Activated naive CD4-positive, alpha-beta T cell (primary cell): Measurements from ENCODE around the gene KCNA1.
"Not testable (repeated sequence)": the region's sequence is repeated elsewhere in the genome, so short reads cannot be mapped to it uniquely, and the experiment has no call there.

Source experiments
- DNase-seq, 4 experiments: peaks; one replicate each; lab custom pipeline; 2025; lab: John Stamatoyannopoulos, UW

KCNA1 gene

DNA sequence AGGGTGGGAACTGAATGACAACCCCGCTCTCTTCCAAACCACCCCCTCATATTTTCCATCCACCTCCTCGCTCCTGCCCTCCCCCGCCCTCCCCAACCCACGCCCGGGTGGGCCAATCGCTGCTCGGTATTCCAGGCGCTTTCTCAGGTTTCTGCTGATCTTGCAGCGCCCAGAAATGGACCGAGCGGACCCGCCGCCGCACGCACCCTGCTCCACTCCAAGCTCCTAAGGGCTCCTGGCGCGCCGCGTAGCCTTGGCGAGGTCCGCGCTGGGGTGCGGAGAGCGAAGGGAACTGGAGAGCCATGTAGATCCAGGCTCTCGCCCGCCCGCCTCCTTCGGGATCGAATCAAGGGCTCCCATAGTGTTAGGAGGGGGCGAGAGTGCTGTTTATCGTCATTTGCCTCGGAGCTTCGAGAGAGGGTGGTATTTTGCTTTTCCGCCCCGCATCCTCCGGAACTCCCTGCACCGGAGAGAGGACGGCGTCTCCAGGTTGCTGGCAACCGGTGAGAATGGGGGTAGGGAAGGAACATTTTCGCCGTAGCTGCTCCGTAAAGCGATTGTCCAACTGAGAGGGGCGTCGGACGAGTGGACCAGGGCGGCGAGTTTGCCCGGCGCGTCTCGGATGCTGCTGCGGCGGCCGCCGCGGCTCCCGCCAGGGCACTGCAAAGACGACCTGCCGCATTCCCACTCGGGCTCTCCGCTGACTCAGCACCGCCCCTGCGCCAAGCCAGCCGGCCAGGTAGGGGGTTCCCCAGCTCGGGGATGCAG is at the start of gene KCNA1:
Gene KCNA1, plus strand, starts transcription at position 172 of the 768 bp plus-strand sequence. CDS start 1,474 bp downstream, outside the sequence.
- DNase-seq, result no peak

DNA sequence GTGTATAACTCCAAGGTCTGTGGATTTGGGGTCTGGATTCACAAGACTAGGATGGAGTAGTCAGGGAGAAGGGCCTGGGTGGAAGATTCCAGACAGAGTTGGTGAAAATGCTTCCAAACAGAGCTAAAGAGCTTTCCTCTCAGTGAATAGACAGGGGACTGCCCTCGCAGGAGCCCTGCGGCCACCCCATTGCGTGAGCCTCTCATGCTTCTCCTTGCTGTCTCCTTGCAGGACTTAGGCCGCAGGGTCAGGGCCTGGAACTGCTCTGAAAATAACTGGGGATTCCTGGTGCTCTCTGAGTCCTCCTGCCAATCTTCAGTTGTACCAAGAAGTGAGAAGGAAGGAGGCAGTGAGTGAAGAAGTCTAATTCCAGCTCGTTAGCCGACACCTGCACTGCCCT is 49.0 kb upstream of the KCNA1 start:
- no peak for DNase-seq

DNA sequence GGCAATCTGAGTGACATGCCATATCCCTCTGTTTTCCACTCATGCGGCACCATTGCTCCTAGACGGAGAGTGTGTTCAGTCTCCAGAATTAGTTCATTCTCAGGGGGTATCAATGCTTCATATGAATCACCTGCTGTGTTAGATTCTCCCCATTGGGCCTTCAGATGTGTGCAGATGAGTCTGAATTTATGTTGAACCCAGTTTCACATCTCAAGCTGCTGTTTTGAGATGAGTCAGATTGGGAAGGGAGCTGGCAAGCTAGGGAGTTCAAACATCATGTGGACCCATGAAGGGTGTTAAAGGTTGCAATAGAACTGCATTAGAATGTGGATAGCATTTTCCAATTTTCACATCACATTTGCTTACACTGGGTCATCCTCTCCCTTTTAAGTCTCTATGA is 46.9 kb upstream of the KCNA1 start:
- no peak for DNase-seq

DNA sequence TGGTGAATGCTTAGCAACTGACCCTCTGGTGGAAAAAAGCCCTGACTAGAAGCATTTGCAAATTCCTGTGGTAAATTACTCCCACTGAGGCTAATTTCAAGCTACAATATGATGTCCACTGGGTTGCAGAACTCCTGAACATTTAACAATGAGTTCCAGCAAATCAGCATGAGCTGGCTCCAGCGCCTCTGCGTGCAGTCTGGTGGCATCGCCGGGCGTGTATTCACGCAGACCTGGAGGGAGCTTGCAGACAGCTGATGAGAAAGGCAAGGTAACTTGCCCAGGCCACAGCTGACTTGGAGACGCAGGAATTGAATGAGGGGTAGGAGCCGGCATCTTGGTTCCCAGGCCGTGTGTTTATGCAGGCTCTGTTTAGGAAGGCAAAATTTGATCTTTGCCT is 45.1 kb upstream of the KCNA1 start:
- DNase-seq, result no peak

DNA sequence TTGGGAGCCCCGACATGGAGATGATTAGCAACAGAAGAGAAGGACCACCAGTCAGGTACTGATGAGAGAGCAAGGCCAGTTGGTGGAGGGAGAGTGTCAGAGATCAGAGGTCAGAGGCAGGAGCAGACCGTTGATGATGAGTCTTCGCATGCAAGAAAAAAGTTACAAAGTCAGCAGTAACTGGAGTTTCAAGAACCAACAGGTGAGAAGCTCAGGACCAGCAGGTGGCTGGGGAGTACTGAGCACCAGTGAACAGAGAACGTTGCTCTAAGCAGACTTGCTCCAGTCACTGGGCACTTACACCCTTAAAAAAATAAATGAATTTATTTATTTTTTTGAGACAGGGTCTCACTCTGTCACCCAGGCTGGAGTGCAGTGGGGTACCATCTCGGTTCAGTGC is 44.5 kb upstream of the KCNA1 start:
- no peak for DNase-seq

DNA sequence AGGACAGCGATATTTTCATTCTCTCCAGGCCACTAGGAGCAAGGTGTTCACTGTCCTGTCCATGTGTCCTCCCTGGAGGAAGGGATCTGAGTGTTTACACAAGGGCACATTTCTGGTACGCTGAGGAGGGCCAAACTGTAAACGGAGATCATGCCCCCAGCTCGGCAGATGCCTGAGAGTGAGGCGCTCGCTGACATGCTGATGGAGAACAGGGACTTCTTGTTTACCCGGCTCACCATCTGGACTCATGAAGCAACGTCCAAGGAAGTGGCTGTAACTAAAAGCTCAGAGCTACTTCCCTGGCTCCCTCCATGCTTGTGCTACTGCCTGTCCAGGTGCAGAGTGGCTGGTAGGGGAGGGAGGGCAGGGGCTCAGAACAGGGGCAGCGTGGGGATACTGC is 43.4 kb upstream of the KCNA1 start:
- no peak for DNase-seq

DNA sequence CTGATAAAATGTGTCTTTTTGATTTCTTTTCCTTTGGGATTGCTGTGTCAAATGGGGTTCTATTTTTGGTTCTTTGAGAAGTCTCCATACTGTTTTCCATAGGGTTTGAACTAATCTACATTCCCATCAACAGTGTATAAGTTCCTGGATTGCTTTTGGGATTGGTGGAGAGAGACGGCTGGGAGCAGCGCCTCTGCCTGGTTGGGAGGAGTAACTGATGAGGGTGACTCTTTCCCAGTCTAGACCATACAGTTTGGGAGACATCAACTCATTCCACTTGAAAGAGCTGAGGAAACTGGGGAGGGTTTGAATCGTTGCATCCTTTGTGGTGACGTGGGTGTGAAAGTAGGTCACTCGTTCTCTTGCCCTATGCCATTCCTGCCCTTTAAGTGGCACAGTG is 42.3 kb upstream of the KCNA1 start:
- no peak for DNase-seq

DNA sequence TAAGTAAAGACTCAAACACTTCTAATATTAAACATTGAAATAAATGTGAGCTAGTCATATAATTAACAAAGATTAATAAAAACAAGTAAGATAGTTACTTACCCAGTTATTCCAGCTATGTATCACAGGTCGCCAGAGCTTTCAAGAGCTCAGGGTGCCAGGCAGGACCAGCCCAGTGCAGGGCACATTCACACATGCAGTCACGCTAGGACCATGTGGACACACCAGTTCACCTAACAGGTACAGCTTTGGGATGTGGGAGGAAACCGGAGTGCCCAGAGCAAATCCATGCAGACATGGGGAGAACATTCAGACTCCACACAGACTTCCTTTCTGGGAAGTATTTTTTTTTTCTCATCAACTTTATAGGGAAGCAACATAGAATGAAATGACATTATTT is 39.3 kb upstream of the KCNA1 start:
- DNase-seq, result no peak

DNA sequence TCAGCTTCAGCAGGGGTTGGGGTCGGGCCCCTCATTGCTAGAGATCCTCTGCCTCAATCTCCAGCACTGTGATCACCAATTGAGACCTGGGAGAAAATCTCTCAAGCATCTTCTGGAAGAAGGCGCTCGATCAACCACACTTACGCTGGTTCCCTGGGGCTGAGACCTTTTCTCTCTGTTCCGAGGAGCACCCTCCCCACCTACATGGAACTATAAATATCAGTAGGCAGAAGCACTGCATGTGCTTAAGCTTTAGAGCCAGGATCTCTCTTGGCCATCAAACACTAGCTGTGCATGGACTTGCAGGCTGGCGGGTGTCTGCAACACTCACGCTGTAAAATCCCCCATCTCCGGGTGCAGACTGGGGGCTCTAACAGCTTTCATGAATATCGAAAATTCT is 38.2 kb upstream of the KCNA1 start:
- no peak for DNase-seq

DNA sequence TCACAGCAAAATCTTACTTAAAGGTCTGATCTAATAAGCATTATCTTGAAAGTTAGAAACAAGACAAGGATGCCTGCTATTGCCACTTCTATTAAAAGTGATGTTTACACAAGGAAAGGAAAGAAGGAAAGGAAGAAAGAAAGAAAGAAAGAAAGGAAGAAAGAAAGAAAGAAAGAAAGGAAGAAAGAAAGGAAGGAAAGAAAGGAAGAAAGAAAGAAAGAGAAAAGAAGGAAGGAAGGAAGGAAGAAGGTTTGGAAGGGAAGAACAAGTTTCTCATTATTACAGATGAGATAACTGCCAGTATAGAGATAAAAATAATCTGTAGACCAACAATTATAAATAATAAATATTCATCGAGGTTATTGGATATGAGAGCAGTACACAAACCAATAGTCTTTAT is 35.8 kb upstream of the KCNA1 start:
- DNase-seq, result no peak

DNA sequence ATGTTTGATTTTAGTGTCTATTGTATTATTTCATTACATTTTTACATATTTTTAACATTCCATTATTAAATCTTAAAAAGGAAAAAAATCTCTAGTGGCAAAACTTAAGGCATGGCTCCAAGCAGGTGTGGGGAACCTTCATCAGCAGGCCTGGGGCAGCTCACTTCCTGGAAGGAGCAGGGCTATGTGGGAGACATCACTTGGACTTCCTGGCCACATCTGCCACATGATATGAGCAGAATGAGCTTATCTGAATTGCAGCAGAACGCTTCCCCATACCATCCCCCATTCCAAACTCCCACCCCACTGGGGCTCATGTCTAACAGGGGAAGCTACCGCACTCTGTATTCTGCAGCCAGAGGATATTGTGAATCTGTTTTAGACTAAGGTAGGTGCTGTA is 35.0 kb upstream of the KCNA1 start:
- no peak for DNase-seq

DNA sequence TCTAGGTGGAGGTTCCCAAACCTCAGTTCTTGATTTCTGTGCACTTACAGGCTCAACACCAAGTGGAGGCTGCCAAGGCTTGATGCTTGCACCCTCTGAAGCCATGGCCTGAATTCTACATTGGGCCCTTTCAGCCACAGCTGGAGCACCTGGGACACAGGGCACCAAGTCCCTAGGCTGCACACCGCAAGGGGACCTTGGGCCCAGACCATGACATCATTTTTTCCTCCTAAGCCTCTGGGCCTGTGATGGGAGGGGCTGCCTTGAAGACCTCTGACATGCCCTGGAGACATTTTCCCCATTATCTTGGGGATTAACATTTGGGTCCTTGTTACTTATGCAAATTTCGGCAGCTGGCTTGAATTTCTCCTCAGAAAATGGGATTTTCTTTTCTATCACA is 30.2 kb upstream of the KCNA1 start:
- DNase-seq, result not testable (repeated sequence)

DNA sequence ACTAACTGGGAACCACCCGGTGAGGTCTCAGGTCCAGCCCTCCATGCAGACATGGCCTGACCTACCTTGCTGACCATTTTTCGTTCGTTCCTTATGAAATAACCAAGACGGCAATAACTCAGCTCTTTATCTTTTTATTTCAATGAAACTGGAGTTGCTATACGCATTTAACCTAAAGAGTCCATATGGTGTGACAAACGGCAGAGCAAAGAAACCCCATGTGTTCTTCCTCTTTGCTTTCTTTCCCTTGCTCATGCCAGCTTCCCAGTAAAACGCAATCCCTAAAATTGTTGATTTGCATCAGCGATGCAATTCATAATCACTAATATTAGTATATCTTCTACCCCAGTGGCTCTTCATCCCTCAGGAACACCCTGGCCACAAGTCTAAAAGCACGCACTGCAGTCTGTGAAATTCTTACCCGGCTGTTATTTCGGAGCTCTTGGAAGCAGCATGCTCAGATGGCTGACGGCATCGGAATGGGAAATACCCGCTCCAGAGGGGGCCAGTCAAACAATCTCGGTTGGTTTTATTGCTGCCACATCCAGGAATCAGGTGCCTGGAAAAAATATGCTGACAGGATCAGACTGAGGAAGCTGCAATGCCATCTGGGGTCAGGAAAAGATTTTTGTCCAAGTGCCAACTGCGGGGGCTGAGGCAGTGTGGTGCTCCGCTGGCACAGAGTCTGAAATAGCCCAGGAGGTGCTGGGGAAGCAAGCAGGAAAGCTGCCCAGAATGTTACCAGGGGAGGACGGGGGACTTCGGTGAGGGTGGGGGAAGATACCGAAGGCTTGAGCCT is 28.2 kb upstream of the KCNA1 start:
- no peak for DNase-seq

DNA sequence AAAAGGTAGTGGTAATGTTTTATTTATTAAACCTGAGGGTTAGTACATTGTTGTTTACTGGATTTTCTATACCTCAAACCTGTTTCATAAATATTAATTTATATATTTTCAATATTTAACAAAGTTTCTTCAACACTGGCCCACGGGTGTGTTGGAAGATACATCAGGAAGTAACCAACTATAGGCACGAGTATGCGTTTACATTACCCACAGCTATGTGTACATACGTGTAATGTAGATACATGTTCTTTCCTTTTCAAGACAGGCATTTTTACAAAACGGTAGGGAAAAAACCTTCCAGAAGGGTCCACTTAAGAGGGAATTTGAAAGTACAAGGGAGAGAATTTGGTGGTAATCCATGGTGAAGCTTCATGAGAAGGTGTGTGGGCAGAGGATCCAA is 17.8 kb upstream of the KCNA1 start:
- DNase-seq, result no peak

DNA sequence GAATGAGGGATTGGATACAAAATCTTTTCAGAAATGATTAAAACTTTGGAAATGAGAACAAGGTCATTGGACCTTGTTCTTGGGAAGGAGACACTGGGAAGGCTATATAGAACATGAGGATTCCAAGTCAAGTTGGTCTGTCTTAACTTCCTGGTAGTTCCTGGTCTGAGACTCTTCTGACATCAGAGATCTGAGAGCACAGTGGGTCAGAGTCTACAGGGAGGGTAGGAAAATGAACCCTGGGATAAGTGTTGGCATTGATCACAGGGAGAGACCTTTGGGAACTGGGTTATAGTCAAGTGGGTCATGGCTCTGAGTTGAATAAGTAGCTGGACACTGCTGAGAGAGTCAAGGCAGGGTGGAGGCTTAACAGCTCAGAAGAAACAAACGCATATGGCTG is 17.3 kb upstream of the KCNA1 start:
- DNase-seq, result no peak

DNA sequence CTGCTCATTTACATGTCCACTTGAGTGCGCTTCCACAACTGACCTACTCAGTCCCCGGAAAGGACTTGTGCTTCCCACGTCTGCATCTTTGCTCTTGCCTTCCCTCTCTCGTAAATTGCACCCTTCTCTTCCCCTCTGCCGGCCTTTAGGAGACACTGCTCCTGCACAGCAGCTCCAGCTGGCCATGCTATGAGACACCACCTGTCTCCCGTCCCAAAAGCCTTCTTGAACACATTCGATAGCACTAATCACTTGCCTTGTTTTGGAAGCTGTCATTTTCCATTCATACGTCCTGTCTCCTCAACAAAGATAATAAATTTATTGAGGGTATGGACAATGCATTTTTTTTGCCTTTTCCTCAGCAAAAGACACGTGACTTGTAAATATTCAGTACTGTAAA is 15.7 kb upstream of the KCNA1 start:
- no peak for DNase-seq

DNA sequence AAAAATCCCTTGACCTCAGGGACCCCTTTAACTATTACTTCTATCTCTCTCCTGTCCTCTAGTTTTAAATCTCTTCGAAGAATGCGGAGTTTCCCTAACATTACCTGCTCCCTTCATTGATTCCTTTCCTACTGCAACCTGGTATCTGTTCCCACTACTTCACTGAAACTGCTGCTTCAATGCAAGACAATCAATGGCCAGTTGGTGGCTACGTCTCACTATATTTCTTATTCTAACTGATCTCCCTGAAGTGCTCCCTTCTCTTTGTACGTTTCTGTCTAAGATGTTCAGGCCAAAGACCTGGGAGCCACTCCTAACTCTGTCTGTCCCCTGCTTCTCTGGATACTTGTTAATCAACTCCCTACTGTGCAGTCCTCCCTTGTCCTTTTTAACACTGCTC is 10.3 kb upstream of the KCNA1 start:
- DNase-seq, result no peak

DNA sequence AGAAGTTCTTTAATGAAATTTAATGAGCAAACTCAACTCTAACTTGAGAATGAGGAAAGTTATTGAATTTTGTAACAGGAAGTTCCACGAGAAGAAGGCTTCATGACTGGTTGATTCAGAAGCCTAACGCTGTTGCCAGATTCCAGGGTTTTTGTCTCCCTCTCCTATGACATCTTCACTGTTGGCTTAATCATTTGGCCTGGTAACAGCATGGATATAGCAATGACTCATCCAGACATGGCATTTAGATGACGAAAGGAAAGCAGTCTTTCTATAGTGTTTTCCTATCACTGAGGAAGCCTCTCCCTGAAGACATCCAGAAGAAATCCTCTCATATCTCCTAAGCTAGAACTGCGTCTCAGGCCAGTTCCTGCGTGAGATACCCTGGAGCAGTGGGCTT is 9.4 kb upstream of the KCNA1 start:
- no peak for DNase-seq

DNA sequence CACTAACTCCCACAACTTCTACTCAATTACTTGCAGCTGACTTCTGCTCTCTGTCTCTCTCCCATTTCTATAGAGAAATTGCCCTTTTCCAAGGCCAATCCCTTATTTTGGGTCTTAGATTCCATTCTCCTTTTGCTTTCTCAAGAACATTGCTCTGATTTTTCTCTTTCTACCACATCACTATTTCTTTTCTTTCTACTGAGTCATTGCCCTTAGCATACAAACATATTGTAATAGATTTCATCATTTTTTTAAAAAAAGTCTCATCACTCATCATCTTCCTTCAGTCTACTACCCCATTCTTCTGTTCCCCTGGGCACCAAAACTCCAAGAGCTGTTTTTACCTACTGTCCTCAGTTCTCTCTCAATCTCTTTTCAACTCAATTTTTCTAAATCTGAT is 4.4 kb upstream of the KCNA1 start:
- no peak for DNase-seq

DNA sequence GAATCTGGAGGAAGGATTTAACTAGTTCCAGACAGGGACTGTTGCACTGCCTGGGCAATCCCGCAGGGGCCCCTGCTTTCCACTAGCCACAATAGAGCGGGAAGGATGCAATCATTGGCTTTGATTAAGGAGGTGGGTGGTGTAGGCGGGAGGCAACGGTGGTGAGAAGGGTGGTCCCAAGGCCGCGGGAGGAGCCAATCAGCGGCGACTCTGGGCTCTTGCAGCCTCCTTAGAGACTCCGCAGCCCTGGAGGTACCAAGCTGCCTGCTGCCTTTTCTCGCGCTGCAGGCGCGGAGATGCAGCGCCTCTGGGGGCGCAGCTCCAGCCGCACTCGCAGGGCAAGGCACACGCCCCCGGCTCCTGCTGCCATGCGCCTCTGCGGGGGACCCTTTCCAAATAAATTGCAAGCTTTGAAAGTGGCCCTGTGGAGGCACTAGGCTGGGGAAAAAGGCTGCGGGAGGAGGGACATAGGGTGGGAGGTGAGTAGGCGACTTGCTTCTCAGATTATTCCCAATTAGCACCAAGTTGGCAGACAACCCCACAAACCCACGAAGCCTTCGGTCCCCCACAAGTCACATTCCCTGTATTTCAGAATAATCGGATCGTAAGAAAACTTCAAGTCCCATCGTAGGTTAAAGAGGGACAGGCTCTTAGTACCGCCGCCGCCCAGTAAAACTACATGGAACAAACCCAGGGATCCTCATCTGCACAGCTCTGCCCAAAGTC is 858 bp upstream of the KCNA1 start:
- no peak for DNase-seq

DNA sequence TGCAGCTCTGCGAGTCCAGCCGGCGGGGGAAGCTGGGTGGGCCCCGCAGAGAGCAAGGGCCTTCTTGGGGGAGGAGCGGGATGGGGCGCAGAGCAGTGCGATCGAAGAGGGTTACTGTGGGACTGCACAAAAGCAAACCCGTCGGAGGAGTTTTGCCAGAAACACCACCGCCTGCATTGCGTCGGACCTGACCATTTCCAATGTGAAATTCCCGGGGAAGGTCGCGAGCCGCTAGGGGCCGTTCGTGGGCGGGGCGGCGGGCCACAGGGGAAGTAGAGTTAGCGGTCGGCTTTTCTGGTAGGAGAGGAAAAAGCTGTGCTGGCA is 333 bp upstream of the KCNA1 start:
- DNase-seq, result no peak

DNA sequence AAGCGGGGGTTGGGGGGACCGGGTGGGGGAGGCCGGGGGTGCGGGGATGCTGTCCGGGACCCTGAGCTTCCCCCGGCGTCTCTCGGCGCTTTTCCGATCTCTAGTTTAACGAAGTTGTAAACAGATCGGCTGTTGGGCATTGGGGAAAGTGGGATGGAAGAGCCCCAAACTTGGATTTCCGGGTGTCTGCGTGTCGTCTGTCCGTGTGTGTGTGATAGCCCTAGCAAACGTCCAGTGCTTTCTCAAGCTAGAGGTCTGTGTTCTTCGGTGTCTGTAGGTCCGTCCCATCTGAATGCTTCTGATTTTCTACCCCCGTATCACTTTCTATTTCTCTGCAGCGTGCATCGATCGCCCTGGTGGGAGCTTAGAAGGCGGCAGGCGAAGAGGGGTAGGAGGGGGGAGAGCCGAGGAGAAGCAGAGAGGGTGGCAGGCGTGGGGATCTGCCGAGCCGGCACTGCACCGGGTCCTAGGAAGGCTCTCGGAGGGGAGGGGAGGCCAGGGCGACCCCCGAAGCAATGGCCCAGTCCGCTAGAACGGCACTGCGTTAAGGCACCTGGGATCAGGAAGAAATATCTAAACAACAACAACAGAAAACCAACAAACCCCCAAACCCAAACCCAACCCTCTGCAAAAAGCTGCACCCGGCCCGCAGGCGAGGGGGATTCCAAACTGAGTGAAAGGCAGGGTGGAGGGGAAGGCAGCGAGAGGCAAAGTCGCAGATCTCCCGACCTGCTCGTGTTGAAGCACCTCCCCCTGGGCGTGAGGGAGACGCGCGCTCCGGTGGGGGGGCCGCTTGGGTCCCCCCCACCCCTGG is 1.0 kb downstream of the KCNA1 start:
- no peak for DNase-seq
